Measurements from ENCODE around the gene ITGB7.

Gene ITGB7

GRCh38 chr12:53230108-53230845, 23.2 kb upstream of the ITGB7 start:
- peak; percentile 80 for DNase-seq

DNA sequence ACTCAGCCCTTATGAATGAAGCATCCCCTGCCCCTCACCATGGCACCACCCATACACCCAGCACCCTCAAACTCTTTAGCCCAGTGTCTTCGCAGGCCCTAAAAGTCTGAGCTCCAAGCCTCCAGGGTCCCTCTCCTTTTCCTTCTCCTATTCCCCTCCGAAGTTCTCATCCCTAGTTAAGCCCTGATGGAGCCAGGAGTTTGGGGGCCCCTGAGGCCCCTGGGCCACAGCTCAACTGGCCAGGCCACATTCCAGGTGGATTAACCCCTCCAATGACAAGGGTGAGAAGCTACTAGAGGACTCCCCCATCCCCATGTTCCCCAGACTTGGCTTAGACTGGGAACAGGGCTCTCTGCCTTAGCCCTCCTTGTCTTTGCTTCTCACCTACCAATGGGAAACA, 22.4 kb upstream of the ITGB7 start:
- no peak for DNase-seq

- no peak for DNase-seq
Observed at GRCh38 chr12:53227836-53228235, 20.8 kb upstream of the ITGB7 start.

DNA sequence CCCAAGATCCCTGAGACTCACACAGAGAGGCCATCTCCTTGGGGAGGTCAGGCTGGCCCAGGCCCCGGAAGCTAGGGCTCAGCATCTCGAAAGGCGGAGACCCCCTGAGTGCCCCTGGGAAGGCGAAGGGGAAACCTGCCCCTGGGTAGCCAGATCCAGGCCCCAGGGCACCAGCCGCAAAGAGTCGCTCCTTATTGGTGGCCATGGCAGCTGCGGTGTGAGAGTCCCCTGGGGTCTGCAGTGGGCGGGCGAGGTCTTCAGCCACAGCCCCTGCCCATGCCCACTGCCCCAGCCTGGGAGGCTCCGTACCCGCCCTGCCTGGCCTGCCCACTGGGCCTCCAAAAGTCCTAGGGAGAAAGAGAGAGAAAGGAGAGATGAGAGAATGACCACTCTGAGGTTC, 20.3 kb upstream of the ITGB7 start:
- DNase-seq = no peak

DNA sequence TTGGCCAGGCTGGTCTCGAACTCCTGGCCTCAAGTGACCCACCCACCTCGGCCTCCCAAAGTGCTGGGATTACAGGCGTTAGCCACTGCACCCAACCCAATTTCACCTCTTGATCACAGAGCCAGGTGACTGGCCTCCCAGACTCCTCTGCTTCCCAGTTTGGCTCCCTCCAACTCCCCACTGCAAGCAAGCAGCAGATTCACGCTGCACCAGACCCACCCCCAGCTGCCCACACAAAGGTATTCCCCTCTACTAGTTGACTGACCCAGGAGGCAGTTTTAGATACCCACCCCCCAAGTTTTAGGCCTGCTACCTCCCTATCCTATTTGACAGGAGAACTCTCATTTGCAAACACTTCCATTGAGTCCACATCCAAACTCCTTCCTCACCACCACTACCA, 19.8 kb upstream of the ITGB7 start:
- DNase-seq = no peak

DNA sequence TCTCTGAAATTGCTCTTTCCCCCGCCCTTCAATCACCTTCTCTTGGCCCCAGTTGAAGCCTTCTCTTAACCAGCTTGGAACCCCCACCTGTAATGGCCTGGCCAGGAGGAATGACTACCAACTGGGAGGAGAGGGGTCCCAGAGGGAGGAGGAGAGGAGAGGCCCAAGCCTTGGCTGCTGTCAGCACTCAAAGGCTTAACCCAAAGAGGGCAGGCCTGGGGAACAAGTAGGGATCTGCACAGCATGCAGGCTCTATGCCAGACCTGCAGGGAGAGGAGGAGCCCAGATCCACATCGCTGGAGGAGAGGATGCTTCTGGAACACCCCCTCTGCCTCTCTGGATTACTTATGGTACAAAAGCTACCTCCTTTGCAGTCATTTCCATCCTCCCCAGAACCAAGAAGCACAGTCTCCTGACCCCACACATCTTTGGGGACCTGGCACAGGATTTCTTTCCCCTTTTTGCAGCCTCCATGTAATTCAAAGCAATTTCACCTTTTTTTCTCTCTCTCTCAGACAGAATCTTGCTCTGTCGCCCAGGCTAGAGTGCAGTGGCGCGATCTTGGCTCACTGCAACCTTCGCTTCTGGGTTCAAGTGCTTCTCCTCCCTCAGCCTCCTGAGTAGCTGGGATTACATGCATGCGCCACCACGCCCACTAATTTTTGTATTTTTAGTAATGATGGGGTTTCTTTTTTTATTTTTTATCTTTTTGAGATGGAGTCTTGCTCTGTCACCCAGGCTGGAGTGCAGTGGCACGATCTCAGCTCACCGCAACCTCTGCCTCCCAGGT, 18.8 kb upstream of the ITGB7 start:
- peak; percentile 59 for DNase-seq

DNA sequence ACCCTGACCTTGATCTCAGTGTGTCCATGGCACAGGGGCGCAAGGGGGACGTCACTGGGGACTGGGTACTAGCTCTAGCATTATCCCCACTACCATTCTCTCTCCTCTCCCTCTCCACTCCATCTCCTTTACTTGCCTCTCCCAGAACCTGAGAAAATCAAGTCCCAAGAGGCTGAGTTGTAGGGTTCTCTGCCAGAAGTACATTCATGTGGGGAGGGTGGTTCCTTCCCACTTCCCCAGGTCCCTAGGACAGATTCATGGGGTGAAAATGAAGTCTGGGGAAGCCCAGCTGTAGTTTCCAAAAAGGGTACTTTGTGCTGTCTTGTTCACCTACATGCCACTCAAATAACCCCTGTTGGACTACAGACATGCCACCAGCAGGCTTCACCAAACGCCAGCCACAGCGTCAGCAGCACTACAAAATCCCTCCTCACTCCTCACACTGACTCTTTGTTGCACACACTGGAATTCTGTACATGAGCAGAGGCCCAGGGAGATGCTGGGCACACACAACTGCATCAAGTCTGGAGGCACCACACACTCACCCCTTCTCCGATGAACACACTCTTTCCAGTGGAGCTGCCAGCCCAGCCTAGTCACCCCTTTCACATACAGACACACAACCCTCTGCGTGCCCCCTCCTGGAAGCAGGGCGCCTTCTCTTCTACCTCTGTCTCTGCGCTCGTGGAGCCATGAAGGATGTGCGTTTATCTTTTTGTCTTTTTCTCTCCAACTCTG, 18.0 kb upstream of the ITGB7 start:
- peak; percentile 88 for DNase-seq

DNA sequence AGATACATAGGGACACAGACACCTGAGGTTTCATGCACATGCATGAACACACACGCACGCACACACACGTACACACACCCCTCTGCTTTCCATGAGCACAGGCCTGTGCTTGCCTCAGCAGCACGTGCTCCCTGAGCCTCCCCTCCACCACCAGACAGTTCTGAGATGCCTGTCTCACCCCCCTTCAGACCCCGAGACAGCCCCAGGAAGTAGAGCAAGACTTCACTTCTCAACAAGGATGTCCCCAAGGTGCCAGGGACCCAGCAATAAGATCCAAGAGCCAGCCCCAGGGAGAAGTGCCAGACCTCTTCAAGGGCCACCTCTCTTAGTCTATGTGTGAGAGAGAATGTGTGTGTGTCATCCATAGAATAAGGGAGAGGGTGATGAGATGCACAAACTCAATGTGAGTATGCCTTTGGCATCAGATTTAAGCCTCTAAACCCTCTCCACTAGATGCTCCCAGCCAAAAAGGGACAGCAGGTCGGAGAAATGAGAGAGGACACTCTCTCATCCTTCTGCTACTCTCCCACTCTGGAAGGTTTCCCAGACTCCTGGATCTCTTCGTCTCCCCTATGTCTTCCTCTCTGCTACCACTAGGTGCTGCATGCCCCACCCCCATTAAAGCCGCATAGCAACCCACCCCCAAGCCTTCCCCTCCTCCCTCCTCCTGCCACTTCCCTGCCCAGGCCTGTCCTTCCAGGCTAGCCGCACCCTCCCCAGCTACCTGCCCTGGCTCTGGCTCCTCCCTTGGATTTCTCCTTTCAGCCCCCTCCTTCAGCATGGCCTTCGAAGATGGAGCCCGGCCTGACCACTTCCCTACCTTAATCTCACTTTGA, 17.2 kb upstream of the ITGB7 start:
- peak; percentile 51 for DNase-seq

DNA sequence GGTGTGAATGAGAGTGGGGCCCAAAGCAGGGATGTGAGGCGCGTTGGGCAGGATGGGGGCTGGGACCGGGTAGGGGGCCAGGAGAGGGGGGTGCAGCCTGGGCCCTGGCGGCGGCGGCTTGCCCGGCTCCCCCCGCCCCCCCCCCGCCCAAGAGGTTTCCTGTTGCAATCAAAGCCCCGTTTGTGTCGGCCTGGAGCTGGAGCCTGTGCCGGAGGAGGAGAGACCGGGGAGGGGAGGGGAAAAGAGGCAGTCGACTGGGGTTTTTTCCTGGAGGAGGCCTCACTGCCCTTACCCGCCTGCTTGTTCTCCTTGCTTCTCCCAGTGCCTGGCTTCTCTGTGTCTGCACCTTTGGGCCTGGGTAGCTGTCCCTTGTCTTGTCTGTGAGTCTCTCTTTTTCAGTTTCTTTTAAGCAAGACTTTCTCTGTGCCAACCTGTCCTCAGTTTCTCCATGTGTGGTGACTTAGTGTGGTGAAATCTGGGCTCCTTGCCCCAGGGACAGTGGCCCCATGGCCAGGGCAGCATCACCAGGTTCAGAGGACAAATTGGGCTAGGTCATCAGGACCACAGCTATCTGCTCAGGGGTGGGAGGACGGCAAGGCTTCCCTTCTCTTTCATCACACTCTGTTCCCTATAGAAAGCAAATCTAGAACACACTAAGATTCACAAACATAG, 16.5 kb upstream of the ITGB7 start:
- DNase-seq = peak; percentile 88

- no peak for DNase-seq
Observed at GRCh38 chr12:53222806-53223261, 15.8 kb upstream of the ITGB7 start.

GRCh38 chr12:53222170-53222721, 15.2 kb upstream of the ITGB7 start:
- no peak for DNase-seq

GRCh38 chr12:53221203-53222080, 14.4 kb upstream of the ITGB7 start:
- DNase-seq = peak; percentile 87

- DNase-seq = peak; percentile 96
Observed at GRCh38 chr12:53220694-53221202, 13.7 kb upstream of the ITGB7 start.

DNA sequence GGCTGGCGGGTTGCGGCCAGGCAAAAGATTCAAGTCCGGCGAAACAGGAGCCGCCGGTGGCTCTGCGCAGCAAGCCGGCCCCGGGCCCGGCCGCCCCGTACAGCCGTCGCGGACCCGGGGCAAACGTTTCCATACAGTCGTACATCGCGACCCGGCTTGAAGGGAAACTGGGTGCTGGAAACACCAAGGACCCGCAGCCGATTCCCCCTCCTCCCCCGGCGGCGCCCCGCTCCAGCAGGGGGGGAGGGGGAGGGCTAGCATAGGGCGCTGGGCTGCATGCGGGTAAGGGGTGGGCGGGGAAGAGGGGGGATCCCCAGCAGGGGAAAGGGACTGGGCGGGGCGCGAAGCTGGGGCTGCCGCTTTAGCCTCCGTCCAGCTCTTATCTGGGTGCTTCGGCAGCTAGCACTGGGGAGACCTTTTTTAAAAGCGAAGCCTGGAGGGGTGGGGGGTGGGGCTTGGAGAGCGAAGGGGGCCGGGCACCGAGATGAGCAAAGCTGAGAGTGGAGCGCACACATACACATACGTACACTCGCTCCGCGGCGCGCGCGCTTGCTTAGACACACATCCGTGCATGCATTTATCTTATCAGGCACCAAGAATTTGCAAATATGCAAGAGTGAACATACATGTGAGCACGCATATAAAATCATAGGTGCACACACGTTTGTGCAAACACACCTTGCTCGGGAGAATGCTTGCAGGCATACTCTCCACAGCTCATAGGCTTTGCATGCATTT, 13.1 kb upstream of the ITGB7 start:
- peak; percentile 88 for DNase-seq

DNA sequence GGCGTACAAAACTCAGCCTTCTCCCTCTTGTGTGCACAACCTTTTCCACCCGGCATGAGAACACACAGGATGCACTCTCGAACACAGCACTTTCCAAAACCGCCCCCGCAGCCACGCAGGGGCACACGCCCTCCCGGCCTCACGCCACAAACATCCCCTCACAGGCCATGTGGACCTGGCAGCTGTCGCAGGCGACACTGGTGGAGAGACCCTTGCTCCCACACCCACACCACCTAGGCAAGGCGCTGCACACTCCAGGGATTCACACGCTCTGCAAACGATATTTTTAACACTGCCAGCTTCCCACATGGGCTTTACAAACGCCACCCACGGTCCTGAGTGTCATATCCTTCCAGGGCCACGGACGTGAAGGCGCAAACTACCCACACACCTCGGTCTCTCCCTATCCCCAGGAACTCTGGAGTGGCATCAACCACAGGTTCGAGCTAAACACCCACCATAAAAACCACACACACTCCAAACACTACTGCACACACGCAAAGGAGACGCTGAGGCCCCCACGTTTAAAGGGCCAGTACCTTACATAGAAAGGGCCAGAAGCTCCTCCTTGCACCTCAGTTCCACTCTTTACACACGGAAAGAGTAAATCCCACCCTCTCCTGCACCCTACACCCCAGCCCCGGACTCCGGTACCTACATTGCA, 12.4 kb upstream of the ITGB7 start:
- DNase-seq = no peak

DNA sequence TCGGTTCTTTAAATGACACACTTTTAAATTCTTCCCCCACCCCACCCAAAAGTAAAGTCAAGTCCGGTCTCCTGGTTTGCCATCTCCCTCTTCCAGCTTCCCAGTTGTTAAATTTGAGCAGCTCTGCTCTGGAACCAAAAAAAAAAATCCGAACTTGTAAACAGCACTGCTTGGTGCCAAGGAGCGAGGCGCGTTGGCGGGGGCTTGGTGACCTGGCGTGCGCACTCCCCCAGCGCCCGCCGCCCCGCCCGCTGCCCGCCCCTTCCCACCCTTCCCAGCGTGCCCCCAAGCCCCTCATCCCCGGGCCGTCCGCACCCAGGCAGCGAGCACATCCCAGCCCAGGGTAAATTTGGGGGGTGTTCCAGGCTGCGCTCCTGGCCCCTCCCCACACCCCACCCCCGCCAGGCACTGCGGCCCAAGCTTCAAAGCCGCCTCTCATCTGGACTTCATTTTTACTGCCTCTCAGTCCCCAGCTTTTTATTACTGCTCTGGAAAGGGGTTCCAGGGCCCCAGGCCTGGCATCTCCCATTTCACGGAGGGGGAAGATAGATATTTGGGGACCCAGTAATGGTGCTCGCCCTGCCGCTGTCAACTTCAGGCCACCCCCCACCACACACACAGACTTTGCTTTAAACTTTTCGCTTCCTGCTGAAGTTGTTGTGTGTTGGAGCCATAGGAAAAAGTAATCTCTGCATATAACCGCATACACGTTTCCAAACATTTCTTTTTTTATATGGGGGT, 11.7 kb upstream of the ITGB7 start:
- peak; percentile 83 for DNase-seq

DNA sequence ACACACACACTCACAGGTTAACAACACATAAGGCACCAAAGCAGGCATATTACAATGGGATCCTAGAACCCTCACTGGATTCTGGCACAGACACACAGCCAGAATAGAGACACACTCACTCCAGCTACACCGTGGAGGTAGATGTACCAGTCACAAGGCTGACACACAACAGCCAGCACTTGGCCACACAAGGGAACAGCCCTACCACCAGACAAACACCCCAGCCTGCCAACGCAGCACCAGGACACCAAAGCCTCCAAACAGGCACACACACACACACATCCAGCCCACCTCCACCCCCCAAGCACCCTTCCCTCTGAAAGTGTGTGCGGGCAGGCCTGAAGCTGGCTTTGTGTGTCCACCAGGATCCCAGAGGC, 10.9 kb upstream of the ITGB7 start:
- DNase-seq = no peak
